Measurements from ENCODE around the gene SH2D6. TPM values are rescaled to one million over a fixed set of nuclear protein-coding genes. Genes with fewer than 3 reads are reported as not detected.
A peak's percentile ranks its signal among the peaks of the same experiment; 100 is the strongest.

The SH2D6 gene
- total and polyA plus RNA-seq, 9 of the 15 experiments (the other 6 are each of a cell fraction or from before 2014, with no cell fraction given) = 0.07 to 0.76 (median 0.33) TPM; not detected in 2

- TF ChIP-seq ZNF143 (CRISPR knock-in tag; IDR thresholded peaks at IDR 0.05) = no peak
- TF ChIP-seq, protein P1, sequence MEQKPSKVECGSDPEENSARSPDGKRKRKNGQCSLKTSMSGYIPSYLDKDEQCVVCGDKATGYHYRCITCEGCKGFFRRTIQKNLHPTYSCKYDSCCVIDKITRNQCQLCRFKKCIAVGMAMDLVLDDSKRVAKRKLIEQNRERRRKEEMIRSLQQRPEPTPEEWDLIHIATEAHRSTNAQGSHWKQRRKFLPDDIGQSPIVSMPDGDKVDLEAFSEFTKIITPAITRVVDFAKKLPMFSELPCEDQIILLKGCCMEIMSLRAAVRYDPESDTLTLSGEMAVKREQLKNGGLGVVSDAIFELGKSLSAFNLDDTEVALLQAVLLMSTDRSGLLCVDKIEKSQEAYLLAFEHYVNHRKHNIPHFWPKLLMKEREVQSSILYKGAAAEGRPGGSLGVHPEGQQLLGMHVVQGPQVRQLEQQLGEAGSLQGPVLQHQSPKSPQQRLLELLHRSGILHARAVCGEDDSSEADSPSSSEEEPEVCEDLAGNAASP (IDR thresholded peaks at IDR 0.05) = no peak
- TF ChIP-seq MAZ (CRISPR knock-in tag; conservative IDR thresholded peaks at IDR 0.05 in 1 of 2, IDR thresholded peaks at IDR 0.05 in 1 of 2) = peak; percentile 75 to 80
- TF ChIP-seq SETDB1 (IDR thresholded peaks at IDR 0.05; ENCODE audit: low read length) = no peak
- TF ChIP-seq CHD2 (IDR thresholded peaks at IDR 0.05; ENCODE audit: low read depth, low read length) = no peak
- no peak for TF ChIP-seq U2AF1 (optimal IDR thresholded peaks at IDR 0.05; ENCODE audit: low read depth, low read length)
- peak; percentile 70; the same call in 1 of the 2 replicates for TF ChIP-seq HLTF (IDR thresholded peaks at IDR 0.05)
- TF ChIP-seq, protein P2, sequence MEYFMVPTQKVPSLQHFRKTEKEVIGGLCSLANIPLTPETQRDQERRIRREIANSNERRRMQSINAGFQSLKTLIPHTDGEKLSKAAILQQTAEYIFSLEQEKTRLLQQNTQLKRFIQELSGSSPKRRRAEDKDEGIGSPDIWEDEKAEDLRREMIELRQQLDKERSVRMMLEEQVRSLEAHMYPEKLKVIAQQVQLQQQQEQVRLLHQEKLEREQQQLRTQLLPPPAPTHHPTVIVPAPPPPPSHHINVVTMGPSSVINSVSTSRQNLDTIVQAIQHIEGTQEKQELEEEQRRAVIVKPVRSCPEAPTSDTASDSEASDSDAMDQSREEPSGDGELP (CRISPR knock-in tag; IDR thresholded peaks at IDR 0.05; ENCODE audit: borderline replicate concordance) = peak; percentile 54; the same call in 1 of the 2 replicates
- no peak for TF ChIP-seq NCOR1 (IDR thresholded peaks at IDR 0.05)
- no peak for TF ChIP-seq XRCC4 (IDR thresholded peaks at IDR 0.05; ENCODE audit: extremely low read depth, insufficient read depth, insufficient read length)
- TF ChIP-seq SNIP1 (IDR thresholded peaks at IDR 0.05; ENCODE audit: low read depth) = no peak
- no peak for TF ChIP-seq SNRNP70 (optimal IDR thresholded peaks at IDR 0.05; ENCODE audit: low read depth, low read length)
- TF ChIP-seq ZBTB12 (CRISPR knock-in tag; IDR thresholded peaks at IDR 0.05) = no peak
- no peak for TF ChIP-seq FOXK2 (conservative IDR thresholded peaks at IDR 0.05 in 1 of 2, IDR thresholded peaks at IDR 0.05 in 1 of 2; ENCODE audit: low read depth in 2 of 2)
- TF ChIP-seq, protein P3, sequence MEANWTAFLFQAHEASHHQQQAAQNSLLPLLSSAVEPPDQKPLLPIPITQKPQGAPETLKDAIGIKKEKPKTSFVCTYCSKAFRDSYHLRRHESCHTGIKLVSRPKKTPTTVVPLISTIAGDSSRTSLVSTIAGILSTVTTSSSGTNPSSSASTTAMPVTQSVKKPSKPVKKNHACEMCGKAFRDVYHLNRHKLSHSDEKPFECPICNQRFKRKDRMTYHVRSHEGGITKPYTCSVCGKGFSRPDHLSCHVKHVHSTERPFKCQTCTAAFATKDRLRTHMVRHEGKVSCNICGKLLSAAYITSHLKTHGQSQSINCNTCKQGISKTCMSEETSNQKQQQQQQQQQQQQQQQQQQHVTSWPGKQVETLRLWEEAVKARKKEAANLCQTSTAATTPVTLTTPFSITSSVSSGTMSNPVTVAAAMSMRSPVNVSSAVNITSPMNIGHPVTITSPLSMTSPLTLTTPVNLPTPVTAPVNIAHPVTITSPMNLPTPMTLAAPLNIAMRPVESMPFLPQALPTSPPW (CRISPR knock-in tag; IDR thresholded peaks at IDR 0.05) = peak; percentile 90
- no peak for TF ChIP-seq ZNF717 (CRISPR knock-in tag; IDR thresholded peaks at IDR 0.05)
- TF ChIP-seq, protein P4, sequence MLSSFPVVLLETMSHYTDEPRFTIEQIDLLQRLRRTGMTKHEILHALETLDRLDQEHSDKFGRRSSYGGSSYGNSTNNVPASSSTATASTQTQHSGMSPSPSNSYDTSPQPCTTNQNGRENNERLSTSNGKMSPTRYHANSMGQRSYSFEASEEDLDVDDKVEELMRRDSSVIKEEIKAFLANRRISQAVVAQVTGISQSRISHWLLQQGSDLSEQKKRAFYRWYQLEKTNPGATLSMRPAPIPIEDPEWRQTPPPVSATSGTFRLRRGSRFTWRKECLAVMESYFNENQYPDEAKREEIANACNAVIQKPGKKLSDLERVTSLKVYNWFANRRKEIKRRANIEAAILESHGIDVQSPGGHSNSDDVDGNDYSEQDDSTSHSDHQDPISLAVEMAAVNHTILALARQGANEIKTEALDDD (IDR thresholded peaks at IDR 0.05) = no peak; the same call in 1 of the 2 replicates
- TF ChIP-seq ZNF696 (CRISPR knock-in tag; conservative IDR thresholded peaks at IDR 0.05) = no peak
- 0 out of 4 replicates have a peak, but pooled peaks of 1 of the 2 experiments have one; percentile 4 for TF ChIP-seq RCOR1 (IDR thresholded peaks at IDR 0.05; ENCODE audit: borderline replicate concordance in 1 of 2, low read depth in 2 of 2, low read length in 2 of 2)
- TF ChIP-seq KDM4B (IDR thresholded peaks at IDR 0.05; ENCODE audit: borderline replicate concordance in 2 of 2, low read depth in 1 of 2) = no peak
- TF ChIP-seq TAF9B (IDR thresholded peaks at IDR 0.05; ENCODE audit: partially characterized antibody) = no peak
- no peak for TF ChIP-seq RNF2 (IDR thresholded peaks at IDR 0.05)
- TF ChIP-seq FOXK1 (CRISPR knock-in tag; IDR thresholded peaks at IDR 0.05; ENCODE audit: borderline replicate concordance) = no peak
- TF ChIP-seq ZNF146 (CRISPR knock-in tag; IDR thresholded peaks at IDR 0.05; ENCODE audit: unreplicated experiment) = no peak
Measured at GRCh38 chr2:85409845-85410583, 8.5 kb upstream of the SH2D6 start, which contains the start of gene CAPG (continued).

Measured in K562 (cell line).